ENCODE data around the gene BTAF1.

DNA sequence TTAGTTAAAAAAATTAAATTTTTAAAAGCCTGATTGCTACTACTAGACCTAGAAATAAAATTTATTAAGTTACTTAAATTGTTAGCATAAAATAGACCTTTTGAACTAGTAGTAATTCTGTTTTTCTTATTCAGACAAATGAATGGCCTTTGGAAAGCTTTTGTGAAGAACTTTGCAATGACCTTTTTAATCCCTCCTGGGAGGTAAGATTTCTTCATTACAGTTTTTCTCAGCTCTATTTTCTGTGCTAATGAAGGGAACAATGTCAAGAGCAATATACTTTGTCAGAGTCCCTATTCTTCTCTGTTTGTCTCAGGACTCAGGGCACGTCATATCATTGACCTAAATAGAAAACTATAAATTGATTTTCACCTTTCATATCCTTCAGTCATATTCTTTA, 33.5 kb downstream of the BTAF1 start:
- TF ChIP-seq, protein P1, sequence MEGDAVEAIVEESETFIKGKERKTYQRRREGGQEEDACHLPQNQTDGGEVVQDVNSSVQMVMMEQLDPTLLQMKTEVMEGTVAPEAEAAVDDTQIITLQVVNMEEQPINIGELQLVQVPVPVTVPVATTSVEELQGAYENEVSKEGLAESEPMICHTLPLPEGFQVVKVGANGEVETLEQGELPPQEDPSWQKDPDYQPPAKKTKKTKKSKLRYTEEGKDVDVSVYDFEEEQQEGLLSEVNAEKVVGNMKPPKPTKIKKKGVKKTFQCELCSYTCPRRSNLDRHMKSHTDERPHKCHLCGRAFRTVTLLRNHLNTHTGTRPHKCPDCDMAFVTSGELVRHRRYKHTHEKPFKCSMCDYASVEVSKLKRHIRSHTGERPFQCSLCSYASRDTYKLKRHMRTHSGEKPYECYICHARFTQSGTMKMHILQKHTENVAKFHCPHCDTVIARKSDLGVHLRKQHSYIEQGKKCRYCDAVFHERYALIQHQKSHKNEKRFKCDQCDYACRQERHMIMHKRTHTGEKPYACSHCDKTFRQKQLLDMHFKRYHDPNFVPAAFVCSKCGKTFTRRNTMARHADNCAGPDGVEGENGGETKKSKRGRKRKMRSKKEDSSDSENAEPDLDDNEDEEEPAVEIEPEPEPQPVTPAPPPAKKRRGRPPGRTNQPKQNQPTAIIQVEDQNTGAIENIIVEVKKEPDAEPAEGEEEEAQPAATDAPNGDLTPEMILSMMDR (IDR thresholded peaks at IDR 0.05), result no peak
- no peak for TF ChIP-seq POLR2A (IDR thresholded peaks at IDR 0.05)
